Right atrium auricular region (tissue), 2 donors: Measurements from ENCODE around the gene SPTBN1. TPM values are rescaled to one million over a fixed set of nuclear protein-coding genes. Genes with fewer than 3 reads are reported as not detected.

ENCODE experiments used
- DNase-seq: peaks from one replicate; pipeline ENCODE4 v3.0.0-alpha.2; 2019; ENCODE audit warnings: low spot score
- H3K27ac ChIP-seq, 2 donors: fragments of 200-600 bp; sonication (generic); 1 replicate in 1 of 2; 2 replicates in 1 of 2; pipeline ENCODE4 v1.5.1; 2016 to 2019
- H3K27me3 ChIP-seq, 2 donors: fragments of 200-600 bp; sonication (generic); one replicate each; pipeline versions ENCODE4 v1.5.1 to v1.6.0; 2017 to 2019
- H3K36me3 ChIP-seq: fragments of 200-600 bp; sonication (generic); one replicate; pipeline ENCODE4 v1.5.1; 2016
- H3K4me1 ChIP-seq, 2 donors: fragments of 200-600 bp; sonication (generic); one replicate each; pipeline versions ENCODE4 v1.5.1 to v1.6.0; 2017 to 2019
- H3K4me3 ChIP-seq, 2 donors: fragments of 200-600 bp; sonication (generic); 1 replicate in 1 of 2; 2 replicates in 1 of 2; pipeline ENCODE4 v1.5.1; 2017 to 2019; ENCODE audit warnings: mild to moderate bottlenecking in 1 of 2, moderate library complexity in 1 of 2
- H3K9me3 ChIP-seq, 2 donors: fragments of 200-600 bp; sonication (generic); one replicate each; pipeline ENCODE4 v1.5.1; 2019
- total RNA-seq, 2 donors: library from RNA; depleted of rRNA; stranded (reverse); fragments of >200 nt; gene quantifications; one replicate each; pipeline ENCODE4 v1.1.0, GENCODE V29; 2016
- TF ChIP-seq, protein P1 (sequence below), 2 donors: fragments of 200-600 bp; sonication (generic); IDR thresholded peaks; one replicate each; pipeline ENCODE4 v1.5.1; 2019; ENCODE audit warnings: antibody characterized with exemption in 2 of 2

Gene SPTBN1
- total RNA-seq, 2 donors from 2014 or later = 265 to 382 TPM

GRCh38 chr2:54658564-54659071 is 202.5 kb downstream of the SPTBN1 start:
- Histone ChIP-seq H3K4me1 (peaks cover 0 to 17% of the 10 kb centered on the region in 2 donors), H3K27me3 (no peaks in the 10 kb centered on the region), H3K36me3 (peaks cover 97% of the 10 kb centered on the region), H3K9me3 (no peaks in the 10 kb centered on the region), H3K4me3 (no peak overlapping the region), H3K27ac (peak overlapping the region in 1 of 2 donors; percentile 28)
- TF ChIP-seq, protein P1, sequence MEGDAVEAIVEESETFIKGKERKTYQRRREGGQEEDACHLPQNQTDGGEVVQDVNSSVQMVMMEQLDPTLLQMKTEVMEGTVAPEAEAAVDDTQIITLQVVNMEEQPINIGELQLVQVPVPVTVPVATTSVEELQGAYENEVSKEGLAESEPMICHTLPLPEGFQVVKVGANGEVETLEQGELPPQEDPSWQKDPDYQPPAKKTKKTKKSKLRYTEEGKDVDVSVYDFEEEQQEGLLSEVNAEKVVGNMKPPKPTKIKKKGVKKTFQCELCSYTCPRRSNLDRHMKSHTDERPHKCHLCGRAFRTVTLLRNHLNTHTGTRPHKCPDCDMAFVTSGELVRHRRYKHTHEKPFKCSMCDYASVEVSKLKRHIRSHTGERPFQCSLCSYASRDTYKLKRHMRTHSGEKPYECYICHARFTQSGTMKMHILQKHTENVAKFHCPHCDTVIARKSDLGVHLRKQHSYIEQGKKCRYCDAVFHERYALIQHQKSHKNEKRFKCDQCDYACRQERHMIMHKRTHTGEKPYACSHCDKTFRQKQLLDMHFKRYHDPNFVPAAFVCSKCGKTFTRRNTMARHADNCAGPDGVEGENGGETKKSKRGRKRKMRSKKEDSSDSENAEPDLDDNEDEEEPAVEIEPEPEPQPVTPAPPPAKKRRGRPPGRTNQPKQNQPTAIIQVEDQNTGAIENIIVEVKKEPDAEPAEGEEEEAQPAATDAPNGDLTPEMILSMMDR (IDR thresholded peaks at IDR 0.05) = no peak
- DNase-seq = no peak

- Histone ChIP-seq H3K4me3 (no peak overlapping the region), H3K9me3 (no peaks in the 10 kb centered on the region), H3K27ac (no peak overlapping the region), H3K27me3 (no peaks in the 10 kb centered on the region), H3K4me1 (peaks cover 0 to 20% of the 10 kb centered on the region in 2 donors), H3K36me3 (peaks cover 95% of the 10 kb centered on the region)
- TF ChIP-seq, protein P1 (IDR thresholded peaks at IDR 0.05) = no peak
- DNase-seq = no peak
Observed at GRCh38 chr2:54659527-54659926, 203.4 kb downstream of the SPTBN1 start.

- no peaks in the 10 kb centered on the region for H3K27me3 ChIP-seq
- TF ChIP-seq, protein P1 (IDR thresholded peaks at IDR 0.05) = peak in 1 of 2 donors; percentile 38
- no peaks in the 10 kb centered on the region for H3K9me3 ChIP-seq
- H3K4me1 ChIP-seq = peaks cover 0 to 32% of the 10 kb centered on the region in 2 donors
- H3K4me3 ChIP-seq = no peak overlapping the region
- no peak overlapping the region for H3K27ac ChIP-seq
- no peak for DNase-seq
- H3K36me3 ChIP-seq = peaks cover 92% of the 10 kb centered on the region
Observed at GRCh38 chr2:54660752-54661151, 204.6 kb downstream of the SPTBN1 start.

DNA sequence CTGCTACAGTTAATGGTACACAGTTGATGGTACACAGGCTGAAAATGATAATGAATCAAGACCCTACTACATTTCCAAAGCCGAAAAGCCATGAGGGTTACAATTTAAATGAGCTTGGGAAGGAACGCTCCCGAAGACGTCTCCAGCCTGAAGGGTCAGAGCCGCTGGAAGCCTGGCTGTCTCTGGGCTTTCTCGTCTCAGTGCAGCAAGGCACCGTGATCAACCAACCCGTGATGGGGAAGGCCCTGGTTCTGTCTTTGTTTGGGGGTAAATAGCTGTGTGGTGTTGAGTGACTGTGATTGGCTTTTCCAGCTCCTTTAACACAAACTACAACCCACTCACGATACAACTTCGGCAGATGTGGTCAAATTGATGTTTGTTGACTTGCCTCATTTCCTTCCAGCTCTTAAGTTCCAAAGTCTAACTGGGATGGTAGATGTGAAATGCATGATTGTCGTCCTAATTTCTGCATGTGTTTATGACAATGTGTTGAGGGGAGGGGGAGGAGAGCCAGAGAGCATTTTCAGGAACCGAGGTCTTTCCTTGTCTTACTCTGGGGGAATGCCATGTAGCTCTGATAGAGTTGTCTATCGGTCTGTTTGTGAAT is 207.4 kb downstream of the SPTBN1 start:
- peaks cover 0 to 47% of the 10 kb centered on the region in 2 donors for H3K4me1 ChIP-seq

GRCh38 chr2:54664238-54664786 is 208.2 kb downstream of the SPTBN1 start:
- DNase-seq = peak; percentile 54
- H3K9me3 ChIP-seq = no peaks in the 10 kb centered on the region
- H3K4me3 ChIP-seq = no peak overlapping the region
- no peaks in the 10 kb centered on the region for H3K27me3 ChIP-seq
- peaks cover 0 to 41% of the 10 kb centered on the region in 2 donors for H3K4me1 ChIP-seq
- peaks cover 81% of the 10 kb centered on the region for H3K36me3 ChIP-seq
- TF ChIP-seq, protein P1 (IDR thresholded peaks at IDR 0.05) = no peak
- peak overlapping the region in 1 of 2 donors; percentile 19 for H3K27ac ChIP-seq

More for the DNA sequence above, 207.4 kb downstream of the SPTBN1 start:
- Histone ChIP-seq H3K4me3 (no peak overlapping the region), H3K36me3 (peaks cover 81% of the 10 kb centered on the region), H3K27me3 (no peaks in the 10 kb centered on the region), H3K27ac (no peak overlapping the region), H3K9me3 (no peaks in the 10 kb centered on the region)
- peak; percentile 52 for DNase-seq
- TF ChIP-seq, protein P1 (IDR thresholded peaks at IDR 0.05) = no peak
